GM12874 (cell line): Measurements from ENCODE around the gene HHAT.

Experiments used
- TF ChIP-seq, protein P1 (sequence below): IDR thresholded peaks from 2 replicates; pipeline ENCODE4 v1.5.1; 2011; ENCODE audit warnings: low read depth, mild to moderate bottlenecking, control low read depth, low read length, moderate library complexity; ENCODE audit not compliant: insufficient read depth

HHAT gene

DNA sequence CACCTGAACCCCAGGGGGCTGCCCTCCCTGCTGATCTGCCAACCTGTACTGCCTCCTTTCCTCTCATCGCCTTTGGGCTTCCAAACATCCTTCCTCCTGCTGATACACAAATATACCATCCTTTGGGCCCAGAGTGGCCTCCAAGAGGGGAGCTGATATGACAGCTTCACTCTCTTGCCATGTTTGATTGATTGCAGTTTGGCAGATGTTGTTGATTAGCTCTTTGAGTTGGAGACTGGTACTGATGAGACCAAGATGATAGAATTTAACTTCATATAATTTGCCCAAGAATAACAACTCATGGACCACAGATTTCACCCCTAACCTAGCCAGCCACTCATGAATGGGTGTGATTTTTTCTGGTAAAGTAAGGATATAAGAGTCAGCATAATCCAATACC is 227.8 kb downstream of the HHAT start:
- TF ChIP-seq, protein P1, sequence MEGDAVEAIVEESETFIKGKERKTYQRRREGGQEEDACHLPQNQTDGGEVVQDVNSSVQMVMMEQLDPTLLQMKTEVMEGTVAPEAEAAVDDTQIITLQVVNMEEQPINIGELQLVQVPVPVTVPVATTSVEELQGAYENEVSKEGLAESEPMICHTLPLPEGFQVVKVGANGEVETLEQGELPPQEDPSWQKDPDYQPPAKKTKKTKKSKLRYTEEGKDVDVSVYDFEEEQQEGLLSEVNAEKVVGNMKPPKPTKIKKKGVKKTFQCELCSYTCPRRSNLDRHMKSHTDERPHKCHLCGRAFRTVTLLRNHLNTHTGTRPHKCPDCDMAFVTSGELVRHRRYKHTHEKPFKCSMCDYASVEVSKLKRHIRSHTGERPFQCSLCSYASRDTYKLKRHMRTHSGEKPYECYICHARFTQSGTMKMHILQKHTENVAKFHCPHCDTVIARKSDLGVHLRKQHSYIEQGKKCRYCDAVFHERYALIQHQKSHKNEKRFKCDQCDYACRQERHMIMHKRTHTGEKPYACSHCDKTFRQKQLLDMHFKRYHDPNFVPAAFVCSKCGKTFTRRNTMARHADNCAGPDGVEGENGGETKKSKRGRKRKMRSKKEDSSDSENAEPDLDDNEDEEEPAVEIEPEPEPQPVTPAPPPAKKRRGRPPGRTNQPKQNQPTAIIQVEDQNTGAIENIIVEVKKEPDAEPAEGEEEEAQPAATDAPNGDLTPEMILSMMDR, result no peak

DNA sequence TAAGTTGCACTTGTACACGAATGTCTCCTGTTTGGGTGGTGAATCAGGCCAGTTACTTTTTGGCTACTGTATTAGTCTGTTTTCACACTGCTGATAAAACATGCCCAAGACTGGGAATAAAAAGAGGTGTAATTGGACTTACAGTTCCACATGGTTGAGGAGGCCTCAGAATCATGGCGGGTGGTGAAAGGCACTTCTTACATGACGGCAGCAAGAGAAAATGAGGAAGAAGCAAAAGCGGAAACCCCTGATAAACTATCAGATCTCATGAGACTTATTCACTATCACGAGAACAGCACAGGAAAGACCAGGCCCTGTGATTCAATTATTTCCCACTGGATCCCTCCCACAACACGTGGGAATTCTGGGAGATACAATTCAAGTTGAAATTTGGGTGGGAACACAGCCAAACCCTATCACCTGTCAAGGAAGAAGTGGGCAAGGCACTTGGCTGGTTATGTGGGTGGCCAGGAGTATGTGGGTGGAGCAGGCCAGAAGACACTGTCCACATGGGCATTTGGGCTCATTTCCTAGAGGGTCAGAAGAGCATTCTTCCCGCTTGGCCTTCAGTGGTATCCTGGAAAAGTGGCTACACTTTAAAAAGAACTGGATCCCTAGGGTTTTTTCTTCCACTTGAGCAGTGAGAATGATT is 228.8 kb downstream of the HHAT start:
- TF ChIP-seq, protein P1, result no peak

GRCh38 chr1:210558302-210558701 is 229.6 kb downstream of the HHAT start:
- TF ChIP-seq, protein P1, result no peak

- TF ChIP-seq, protein P1, result no peak
Measured at GRCh38 chr1:210565306-210565705, 236.6 kb downstream of the HHAT start.

GRCh38 chr1:210568631-210569030 is 239.9 kb downstream of the HHAT start:
- TF ChIP-seq, protein P1, result no peak

DNA sequence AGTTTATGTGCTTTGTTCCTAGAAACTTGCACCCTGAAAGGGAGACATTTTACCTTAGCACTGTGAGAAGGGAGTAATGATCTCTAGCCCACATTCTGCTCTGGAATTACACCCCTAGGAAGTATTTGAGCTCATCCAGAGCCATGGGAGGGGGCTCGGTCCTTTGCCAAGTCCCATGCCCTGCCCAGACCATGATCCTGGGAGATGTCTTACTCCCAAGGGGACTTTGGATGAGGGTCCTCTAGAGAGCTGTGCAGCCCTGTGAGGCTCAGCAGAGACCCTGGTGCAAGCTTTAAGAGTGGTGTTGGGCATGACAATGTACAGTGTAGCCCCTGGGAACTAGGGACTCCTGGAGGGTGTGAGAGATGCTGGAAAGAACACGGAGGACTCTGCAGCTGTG is 241.4 kb downstream of the HHAT start:
- TF ChIP-seq, protein P1, result no peak

- TF ChIP-seq, protein P1, result no peak
Measured at GRCh38 chr1:210571356-210572284, 242.9 kb downstream of the HHAT start.
